ENCODE data around the gene ZDHHC6.

DNA sequence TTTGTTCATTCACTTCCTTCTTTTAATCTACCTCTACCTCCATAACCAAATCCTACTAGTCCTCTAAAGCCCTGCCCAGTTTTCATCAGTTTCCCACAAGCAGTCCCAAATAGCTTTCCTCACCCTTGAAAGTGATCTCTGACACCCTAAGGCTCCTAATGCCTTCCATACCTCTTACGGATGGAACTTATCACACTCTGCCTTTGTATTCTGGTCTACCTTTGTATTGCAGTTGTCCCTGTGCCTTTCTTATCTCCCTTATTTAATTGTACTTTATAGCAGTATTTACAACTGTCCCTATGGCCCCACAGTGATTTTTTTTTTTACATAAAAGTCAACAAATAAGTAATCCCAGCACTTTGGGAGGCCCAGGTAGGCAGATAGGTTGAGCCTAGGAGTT lies 39.0 kb downstream of the ZDHHC6 start:
- TF ChIP-seq, protein P1, sequence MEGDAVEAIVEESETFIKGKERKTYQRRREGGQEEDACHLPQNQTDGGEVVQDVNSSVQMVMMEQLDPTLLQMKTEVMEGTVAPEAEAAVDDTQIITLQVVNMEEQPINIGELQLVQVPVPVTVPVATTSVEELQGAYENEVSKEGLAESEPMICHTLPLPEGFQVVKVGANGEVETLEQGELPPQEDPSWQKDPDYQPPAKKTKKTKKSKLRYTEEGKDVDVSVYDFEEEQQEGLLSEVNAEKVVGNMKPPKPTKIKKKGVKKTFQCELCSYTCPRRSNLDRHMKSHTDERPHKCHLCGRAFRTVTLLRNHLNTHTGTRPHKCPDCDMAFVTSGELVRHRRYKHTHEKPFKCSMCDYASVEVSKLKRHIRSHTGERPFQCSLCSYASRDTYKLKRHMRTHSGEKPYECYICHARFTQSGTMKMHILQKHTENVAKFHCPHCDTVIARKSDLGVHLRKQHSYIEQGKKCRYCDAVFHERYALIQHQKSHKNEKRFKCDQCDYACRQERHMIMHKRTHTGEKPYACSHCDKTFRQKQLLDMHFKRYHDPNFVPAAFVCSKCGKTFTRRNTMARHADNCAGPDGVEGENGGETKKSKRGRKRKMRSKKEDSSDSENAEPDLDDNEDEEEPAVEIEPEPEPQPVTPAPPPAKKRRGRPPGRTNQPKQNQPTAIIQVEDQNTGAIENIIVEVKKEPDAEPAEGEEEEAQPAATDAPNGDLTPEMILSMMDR (IDR thresholded peaks at IDR 0.05), result no peak
- no peak for TF ChIP-seq EZH2 (IDR thresholded peaks at IDR 0.05; ENCODE audit: borderline replicate concordance, insufficient read depth, low read depth, low read length, poor library complexity, severe bottlenecking)

Data from B cell (primary cell).